Loucy (cell line): ENCODE data around the gene PUDP.

Source experiments
- H2AFZ ChIP-seq: fragments of 200-600 bp; sonication (generic); 2 replicates; pipeline ENCODE4 v1.6.0; 2016; ENCODE audit warnings: antibody characterized with exemption, mild to moderate bottlenecking, low read length, moderate library complexity
- H3F3A ChIP-seq: fragments of 200-600 bp; 2 replicates; pipeline ENCODE4 v1.6.0; 2016; ENCODE audit warnings: antibody characterized with exemption, low read depth, mild to moderate bottlenecking
- H3K27me3 ChIP-seq: fragments of 200-600 bp; sonication (generic); 2 replicates; pipeline ENCODE4 v1.6.1; 2014; ENCODE audit warnings: low read length, mild to moderate bottlenecking; ENCODE audit not compliant: insufficient read depth, poor library complexity, severe bottlenecking
- H3K36me3 ChIP-seq: fragments of 200-600 bp; sonication (generic); 2 replicates; pipeline ENCODE4 v1.6.1; 2016; ENCODE audit warnings: low read length; ENCODE audit not compliant: insufficient read depth
- H3K4me1 ChIP-seq: fragments of 200-600 bp; sonication (generic); 2 replicates; pipeline ENCODE4 v1.5.1; 2014; ENCODE audit warnings: low read length, mild to moderate bottlenecking; ENCODE audit not compliant: insufficient read depth, poor library complexity, severe bottlenecking
- H3K4me2 ChIP-seq: fragments of 200-600 bp; sonication (generic); 2 replicates; pipeline ENCODE4 v1.6.0; 2014; ENCODE audit warnings: antibody characterized with exemption, low read length, low read depth, mild to moderate bottlenecking; ENCODE audit not compliant: poor library complexity, severe bottlenecking
- H3K4me3 ChIP-seq: fragments of 200-600 bp; sonication (generic); 2 replicates; pipeline ENCODE4 v1.5.1; 2014; ENCODE audit warnings: low read length, mild to moderate bottlenecking, mixed read lengths; ENCODE audit not compliant: poor library complexity, severe bottlenecking
- H3K79me2 ChIP-seq: fragments of 200-600 bp; sonication (generic); 2 replicates; pipeline ENCODE4 v1.6.1; 2014; ENCODE audit warnings: low read length; ENCODE audit not compliant: insufficient read depth
- H3K9ac ChIP-seq: fragments of 200-600 bp; sonication (generic); 2 replicates; pipeline ENCODE4 v1.6.0; 2014; ENCODE audit warnings: mild to moderate bottlenecking, low read depth, low read length, moderate library complexity; ENCODE audit not compliant: poor library complexity, severe bottlenecking
- H3K9me2 ChIP-seq: fragments of 200-600 bp; sonication (generic); replicated peaks from 2 replicates; pipeline ENCODE4 v1.6.1; 2016; ENCODE audit warnings: low read depth, low read length, mixed read lengths
- H3K9me3 ChIP-seq: fragments of 200-600 bp; sonication (generic); 2 replicates; pipeline ENCODE4 v1.6.1; 2014; ENCODE audit warnings: mild to moderate bottlenecking, antibody characterized with exemption, low read length, low read depth; ENCODE audit not compliant: insufficient read depth
- H4K20me1 ChIP-seq: fragments of 200-600 bp; sonication (generic); 2 replicates; pipeline ENCODE4 v1.6.0; 2014; ENCODE audit warnings: antibody characterized with exemption, low read length, mild to moderate bottlenecking; ENCODE audit not compliant: insufficient read depth, poor library complexity, severe bottlenecking
- EZH2phosphoT487 ChIP-seq: fragments of 200-600 bp; IDR thresholded peaks from 2 replicates; pipeline ENCODE4 v1.6.1; 2018; ENCODE audit warnings: antibody characterized with exemption, mild to moderate bottlenecking, moderate library complexity, borderline replicate concordance
- TF ChIP-seq, protein P1 (sequence below): fragments of 200-600 bp; sonication (generic); conservative IDR thresholded peaks from 2 replicates; pipeline ENCODE4 v1.5.1; 2014; ENCODE audit warnings: mild to moderate bottlenecking, antibody characterized with exemption, low read length

Gene PUDP

GRCh38 chrX:7082556-7082955, 65.4 kb downstream of the PUDP start:
- Histone ChIP-seq H3K9ac (peak overlapping the region; percentile 66), H3F3A (peaks cover 4% of the 10 kb centered on the region), H4K20me1 (no peaks in the 10 kb centered on the region), H3K9me2 (no peaks in the 10 kb centered on the region), H3K27me3 (no peaks in the 10 kb centered on the region), H3K9me3 (no peaks in the 10 kb centered on the region), H3K4me3 (no peak overlapping the region), H2AFZ (no peak overlapping the region), H3K79me2 (peaks cover 14% of the 10 kb centered on the region; the same call in 1 of the 2 replicates), H3K4me2 (no peak overlapping the region), H3K4me1 (peaks cover 61% of the 10 kb centered on the region), H3K36me3 (no peaks in the 10 kb centered on the region; the same call in 1 of the 2 replicates)
- no peak for TF ChIP-seq EZH2phosphoT487
- TF ChIP-seq, protein P1, sequence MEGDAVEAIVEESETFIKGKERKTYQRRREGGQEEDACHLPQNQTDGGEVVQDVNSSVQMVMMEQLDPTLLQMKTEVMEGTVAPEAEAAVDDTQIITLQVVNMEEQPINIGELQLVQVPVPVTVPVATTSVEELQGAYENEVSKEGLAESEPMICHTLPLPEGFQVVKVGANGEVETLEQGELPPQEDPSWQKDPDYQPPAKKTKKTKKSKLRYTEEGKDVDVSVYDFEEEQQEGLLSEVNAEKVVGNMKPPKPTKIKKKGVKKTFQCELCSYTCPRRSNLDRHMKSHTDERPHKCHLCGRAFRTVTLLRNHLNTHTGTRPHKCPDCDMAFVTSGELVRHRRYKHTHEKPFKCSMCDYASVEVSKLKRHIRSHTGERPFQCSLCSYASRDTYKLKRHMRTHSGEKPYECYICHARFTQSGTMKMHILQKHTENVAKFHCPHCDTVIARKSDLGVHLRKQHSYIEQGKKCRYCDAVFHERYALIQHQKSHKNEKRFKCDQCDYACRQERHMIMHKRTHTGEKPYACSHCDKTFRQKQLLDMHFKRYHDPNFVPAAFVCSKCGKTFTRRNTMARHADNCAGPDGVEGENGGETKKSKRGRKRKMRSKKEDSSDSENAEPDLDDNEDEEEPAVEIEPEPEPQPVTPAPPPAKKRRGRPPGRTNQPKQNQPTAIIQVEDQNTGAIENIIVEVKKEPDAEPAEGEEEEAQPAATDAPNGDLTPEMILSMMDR = no peak

DNA sequence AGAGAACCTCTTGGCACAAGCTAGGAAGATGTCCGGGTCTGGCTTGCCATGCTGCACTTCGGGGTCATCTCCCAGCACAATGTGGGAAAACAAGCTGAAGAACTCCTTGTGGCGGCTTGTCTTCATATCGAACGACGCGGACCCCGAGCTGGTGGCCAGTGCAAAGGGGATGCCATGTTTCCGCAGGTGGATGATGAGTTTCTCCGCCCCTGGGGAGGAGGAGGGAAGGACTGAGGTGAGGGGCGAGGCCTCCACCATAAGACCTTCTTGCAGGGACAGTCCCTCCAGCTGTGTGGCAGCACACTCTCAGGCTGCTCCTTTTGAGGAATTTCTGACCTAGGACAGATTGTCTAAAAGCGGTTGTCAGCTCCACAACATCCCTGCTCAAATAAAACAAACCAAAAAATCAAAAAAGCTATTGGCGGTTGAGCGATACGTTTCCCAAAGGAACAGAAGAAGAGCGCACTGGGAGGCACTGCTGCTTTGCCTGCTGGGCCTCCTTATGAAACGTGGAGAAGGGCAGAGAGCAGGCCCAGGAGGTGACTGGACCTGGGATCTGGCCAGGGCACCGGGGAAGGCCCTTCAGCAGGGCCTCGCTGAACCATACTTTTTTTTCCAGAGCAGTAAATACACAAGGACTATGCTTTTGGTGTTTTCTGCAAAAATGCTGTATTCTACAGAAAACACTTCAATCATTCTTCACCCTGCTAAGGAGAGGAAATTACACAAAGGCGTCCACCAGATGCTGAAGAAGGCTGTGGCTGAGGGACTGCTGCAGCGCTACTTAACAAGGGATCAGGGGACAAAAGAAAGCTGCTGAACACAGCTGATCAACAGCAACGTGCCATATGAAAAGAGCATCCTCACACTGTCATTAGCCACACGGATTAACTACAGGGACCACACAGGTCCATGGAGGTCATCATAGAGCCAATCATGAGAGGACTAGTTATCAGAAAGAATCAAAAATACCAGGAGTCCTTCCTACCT, 70.4 kb downstream of the PUDP start:
- H3K4me2 ChIP-seq = no peak overlapping the region
- H4K20me1 ChIP-seq = no peaks in the 10 kb centered on the region
- H3K4me1 ChIP-seq = peaks cover 47% of the 10 kb centered on the region
- H3K9me3 ChIP-seq = no peaks in the 10 kb centered on the region
- peaks cover 4% of the 10 kb centered on the region; the same call in 1 of the 2 replicates for H3K79me2 ChIP-seq
- H2AFZ ChIP-seq = no peak overlapping the region
- no peak overlapping the region for H3K4me3 ChIP-seq
- TF ChIP-seq, protein P1 = no peak
- no peak for TF ChIP-seq EZH2phosphoT487
- H3K27me3 ChIP-seq = no peaks in the 10 kb centered on the region
- no peaks in the 10 kb centered on the region for H3K9me2 ChIP-seq
- H3K9ac ChIP-seq = peak overlapping the region; percentile 22
- H3F3A ChIP-seq = no peaks in the 10 kb centered on the region
- H3K36me3 ChIP-seq = no peaks in the 10 kb centered on the region; the same call in 1 of the 2 replicates

DNA sequence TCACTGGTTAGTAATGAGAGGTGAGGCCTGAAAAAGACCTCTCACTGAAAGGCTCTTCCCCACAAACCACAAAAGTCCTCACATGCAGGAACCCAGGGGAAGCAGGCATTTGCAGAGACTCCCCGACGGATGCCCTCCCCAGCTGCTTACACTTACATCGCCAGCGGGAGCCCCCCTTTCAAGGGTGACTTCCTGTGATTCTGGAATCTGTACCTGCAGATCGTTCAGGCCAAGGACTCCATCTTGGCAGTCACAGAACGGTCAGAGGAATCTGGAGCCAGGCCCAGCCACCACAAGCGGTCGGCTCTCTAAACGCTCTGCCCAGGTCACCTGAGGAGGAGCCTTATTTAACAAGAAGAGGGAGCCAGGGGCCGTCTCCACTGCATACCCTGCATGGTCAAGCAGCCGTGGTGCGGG, 71.7 kb downstream of the PUDP start:
- Histone ChIP-seq H3K27me3 (no peaks in the 10 kb centered on the region), H3K9me2 (no peaks in the 10 kb centered on the region), H3K4me2 (peak overlapping the region; percentile 66), H3K4me3 (peak overlapping the region; percentile 38), H3K4me1 (peaks cover 39% of the 10 kb centered on the region), H3K36me3 (no peaks in the 10 kb centered on the region; the same call in 1 of the 2 replicates), H4K20me1 (no peaks in the 10 kb centered on the region), H3K9me3 (no peaks in the 10 kb centered on the region), H2AFZ (no peak overlapping the region), H3K79me2 (peaks cover 4% of the 10 kb centered on the region; the same call in 1 of the 2 replicates), H3F3A (no peaks in the 10 kb centered on the region), H3K9ac (peak overlapping the region; percentile 64)
- no peak for TF ChIP-seq EZH2phosphoT487
- TF ChIP-seq, protein P1 = no peak
